Non-pigmented ciliary epithelial cell (primary cell): Measurements from ENCODE around the gene PRR15.

Source experiments
- DNase-seq: peaks from one replicate; pipeline ENCODE4 v3.0.0-alpha.2; 2010; ENCODE audit warnings: low read depth

The PRR15 gene

DNA sequence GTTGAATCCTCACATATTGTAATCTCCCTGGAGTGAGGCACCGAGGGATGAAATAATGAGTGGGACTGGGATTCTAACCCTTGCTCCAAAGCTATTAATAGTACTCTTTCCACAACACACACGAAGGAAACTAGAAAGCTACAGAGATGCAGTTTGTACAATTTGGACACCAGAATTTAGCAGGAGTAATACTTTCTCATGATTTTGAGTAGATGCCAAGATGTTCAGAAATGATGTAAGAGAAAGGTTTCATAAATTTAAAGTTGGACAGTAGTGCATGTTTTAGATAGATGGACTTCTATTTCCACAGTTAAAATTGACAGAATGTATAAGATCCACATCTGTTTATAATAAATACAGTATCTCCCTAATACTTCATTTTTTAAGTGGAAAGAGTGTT is 46.5 kb downstream of the PRR15 start:
- no peak for DNase-seq

DNA sequence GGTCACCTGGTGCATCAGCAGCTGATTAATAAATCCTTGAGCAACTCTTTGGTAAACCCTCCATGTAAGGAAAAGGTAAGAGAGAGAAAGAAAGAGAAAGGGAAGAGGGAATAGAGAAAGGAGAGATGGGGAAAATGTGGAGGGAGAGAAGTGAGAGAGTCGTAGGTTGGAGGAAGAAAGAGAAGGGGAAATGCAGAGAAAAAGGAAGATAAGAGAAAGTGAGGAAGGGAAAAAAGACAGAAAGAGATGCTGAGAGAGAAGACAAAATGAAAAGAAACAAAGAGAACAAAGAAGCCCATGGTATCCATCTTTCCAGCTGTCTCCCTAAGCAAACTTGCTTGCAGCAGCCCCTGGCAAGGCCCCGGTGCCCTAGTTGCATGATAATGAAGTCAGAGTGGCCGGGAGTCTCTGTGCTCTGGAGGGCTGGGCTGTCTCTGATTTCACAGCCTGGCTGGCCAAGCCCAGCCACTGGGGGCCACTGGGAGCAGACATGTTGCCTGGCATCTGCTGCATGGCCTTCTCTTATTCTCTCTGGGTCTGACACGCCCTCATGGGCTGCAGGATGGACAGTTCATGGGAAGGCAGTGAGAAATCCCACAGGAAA is 48.4 kb downstream of the PRR15 start:
- no peak for DNase-seq

DNA sequence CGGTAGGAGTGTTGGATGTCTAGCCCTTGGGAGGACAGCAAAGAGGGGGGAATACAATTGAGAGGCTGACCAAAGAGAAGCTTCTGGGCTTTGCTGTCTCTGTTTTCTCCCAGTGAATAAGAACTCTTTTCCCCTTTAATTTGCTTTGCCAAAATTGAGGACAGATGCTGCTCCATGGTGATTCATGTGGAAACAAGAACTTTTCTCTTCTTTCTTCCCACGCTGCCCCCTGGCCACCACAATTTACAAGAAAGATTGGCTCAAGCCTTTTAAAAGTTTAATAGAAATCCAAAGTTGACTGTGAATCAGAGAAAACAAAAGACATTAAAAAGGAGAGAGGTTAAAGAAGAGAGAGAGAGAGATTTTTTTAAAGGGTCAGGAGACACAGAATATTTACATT is 49.0 kb downstream of the PRR15 start:
- no peak for DNase-seq

DNA sequence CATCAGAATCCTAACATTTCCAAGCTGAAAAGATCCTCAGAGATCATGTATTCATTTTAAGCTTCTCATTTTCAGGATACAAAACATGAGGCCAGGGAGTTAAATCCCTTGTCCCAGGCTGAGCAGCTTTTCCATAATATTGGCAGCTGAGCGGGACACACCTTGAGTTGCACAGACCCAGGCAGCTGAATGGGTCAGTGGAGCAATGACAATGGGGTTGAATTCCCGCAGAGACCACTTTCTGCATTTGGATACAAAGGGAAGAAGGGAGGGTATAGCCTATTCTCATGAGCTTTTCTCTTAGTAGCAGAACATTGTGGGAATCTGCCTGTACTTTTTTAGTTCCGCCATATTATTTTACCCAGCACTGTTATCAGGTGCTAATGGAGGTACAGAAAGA is 49.5 kb downstream of the PRR15 start:
- no peak for DNase-seq

DNA sequence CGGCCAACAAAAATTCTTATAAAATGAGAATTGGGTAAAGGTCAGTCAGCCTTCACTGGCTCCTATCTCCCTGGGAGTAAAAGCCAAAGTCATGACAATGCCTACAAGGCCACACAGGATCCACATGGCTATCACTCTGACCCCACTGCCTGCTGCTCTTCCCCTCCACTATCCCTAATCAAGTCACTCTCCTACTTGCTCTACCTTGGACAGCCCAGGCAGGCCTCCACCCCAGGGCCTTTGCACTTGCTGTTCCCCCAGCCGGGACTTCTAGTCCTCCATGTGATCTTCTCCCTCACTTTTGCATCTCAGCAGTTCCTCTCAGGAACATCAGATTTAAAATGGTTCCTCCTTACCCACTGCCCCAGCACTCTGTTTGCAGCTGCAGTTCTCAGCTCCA is 50.6 kb downstream of the PRR15 start:
- DNase-seq, result no peak
